Keratinocyte (primary cell): ENCODE results near the gene CHAF1A.

ENCODE experiments used
- EZH2 ChIP-seq: IDR thresholded peaks from one replicate; pipeline ENCODE4 v1.6.1; 2012; ENCODE audit warnings: inconsistent platforms, mild to moderate bottlenecking, low read length, moderate library complexity
- TF ChIP-seq, protein P1 (sequence below), 3 experiments: IDR thresholded peaks in 1 of 3; conservative IDR thresholded peaks in 1 of 3; optimal IDR thresholded peaks in 1 of 3; 2 replicates in 2 of 3; 3 replicates in 1 of 3; pipeline versions ENCODE3 to v1.5.1; 2011; ENCODE audit warnings: low read length in 3 of 3, mild to moderate bottlenecking in 3 of 3, moderate library complexity in 2 of 3, control low read depth in 1 of 3, inconsistent platforms in 1 of 3; ENCODE audit not compliant: insufficient read depth in 2 of 3; ENCODE audit errors: extremely low read depth in 1 of 3

DNA sequence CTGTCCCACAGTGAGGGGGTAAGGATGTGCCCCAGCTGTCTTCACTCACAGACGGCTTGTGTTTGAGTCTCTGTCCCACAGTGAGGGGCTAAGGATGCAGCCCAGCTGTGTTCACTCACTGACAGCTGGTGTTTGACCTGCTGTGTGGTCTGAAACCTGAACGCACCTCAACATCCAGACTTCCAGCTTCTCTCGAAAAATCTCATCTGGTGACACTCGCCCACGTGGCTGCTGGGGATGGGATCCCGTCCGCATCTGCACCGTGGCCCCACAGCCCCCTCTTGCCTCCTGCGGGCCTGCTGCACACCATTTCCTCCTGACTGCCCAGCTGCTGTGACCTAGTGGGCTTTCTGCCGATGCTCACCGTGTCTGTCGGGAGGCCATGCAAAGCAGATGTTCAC is 27.3 kb downstream of the CHAF1A start:
- TF ChIP-seq, protein P1, sequence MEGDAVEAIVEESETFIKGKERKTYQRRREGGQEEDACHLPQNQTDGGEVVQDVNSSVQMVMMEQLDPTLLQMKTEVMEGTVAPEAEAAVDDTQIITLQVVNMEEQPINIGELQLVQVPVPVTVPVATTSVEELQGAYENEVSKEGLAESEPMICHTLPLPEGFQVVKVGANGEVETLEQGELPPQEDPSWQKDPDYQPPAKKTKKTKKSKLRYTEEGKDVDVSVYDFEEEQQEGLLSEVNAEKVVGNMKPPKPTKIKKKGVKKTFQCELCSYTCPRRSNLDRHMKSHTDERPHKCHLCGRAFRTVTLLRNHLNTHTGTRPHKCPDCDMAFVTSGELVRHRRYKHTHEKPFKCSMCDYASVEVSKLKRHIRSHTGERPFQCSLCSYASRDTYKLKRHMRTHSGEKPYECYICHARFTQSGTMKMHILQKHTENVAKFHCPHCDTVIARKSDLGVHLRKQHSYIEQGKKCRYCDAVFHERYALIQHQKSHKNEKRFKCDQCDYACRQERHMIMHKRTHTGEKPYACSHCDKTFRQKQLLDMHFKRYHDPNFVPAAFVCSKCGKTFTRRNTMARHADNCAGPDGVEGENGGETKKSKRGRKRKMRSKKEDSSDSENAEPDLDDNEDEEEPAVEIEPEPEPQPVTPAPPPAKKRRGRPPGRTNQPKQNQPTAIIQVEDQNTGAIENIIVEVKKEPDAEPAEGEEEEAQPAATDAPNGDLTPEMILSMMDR (optimal IDR thresholded peaks at IDR 0.05 in 1 of 3, IDR thresholded peaks at IDR 0.05 in 1 of 3, conservative IDR thresholded peaks at IDR 0.05 in 1 of 3; ENCODE audit: extremely low read depth in 1 of 3, insufficient read depth in 2 of 3, low read length in 3 of 3) = no peak
- TF ChIP-seq EZH2 = no peak
